Calu3 (cell line): ENCODE results near the gene PPME1. TPM values are rescaled to one million over a fixed set of nuclear protein-coding genes. Genes with fewer than 3 reads are reported as not detected.

Source experiments
- BruUV-seq: library from RNA; stranded (reverse); fragments of 400-500 nt; replicated peaks from 2 replicates; lab custom pipeline; 2021; lab: Mats Ljungman, UMichigan
- CTCF ChIA-PET: fragments of 300-600 bp; sonication (Branson Sonifier 250); formaldehyde crosslinking; loops from one replicate; lab custom pipeline; 2022; ENCODE audit warnings: antibody characterized with exemption; lab: Charles Lee
- DNase-seq: peaks from one replicate; pipeline ENCODE4 v3.0.0; 2022
- H3K27ac Mint-ChIP-seq: one replicate; pipeline ENCODE4 v1.8.0; 2022; ENCODE audit warnings: mixed read lengths; ENCODE audit not compliant: unreplicated experiment
- H3K27me3 Mint-ChIP-seq: one replicate; pipeline ENCODE4 v1.8.0; 2022; ENCODE audit warnings: mixed read lengths; ENCODE audit not compliant: unreplicated experiment
- H3K36me3 Mint-ChIP-seq: one replicate; pipeline ENCODE4 v1.8.0; 2022; ENCODE audit warnings: mild to moderate bottlenecking, moderate library complexity, mixed read lengths; ENCODE audit not compliant: insufficient read depth, unreplicated experiment
- H3K4me1 Mint-ChIP-seq: one replicate; pipeline ENCODE4 v1.8.0; 2022; ENCODE audit warnings: mild to moderate bottlenecking, low read depth, mixed read lengths; ENCODE audit not compliant: unreplicated experiment
- H3K4me3 Mint-ChIP-seq: one replicate; pipeline ENCODE4 v1.8.0; 2022; ENCODE audit warnings: mild to moderate bottlenecking, low read depth, moderate library complexity, mixed read lengths; ENCODE audit not compliant: unreplicated experiment
- H3K9me3 Mint-ChIP-seq: one replicate; pipeline ENCODE4 v1.8.0; 2022; ENCODE audit warnings: low read depth, mixed read lengths; ENCODE audit not compliant: unreplicated experiment
- intact Hi-C: fragments of 100-400 bp; cut with micrococcal nuclease; formaldehyde crosslinking; loops from one replicate; pipeline ENCODE4 v1.10.0; 2022; ENCODE audit not compliant: unreplicated experiment
- total RNA-seq: library from RNA; stranded (reverse); gene quantifications from 2 replicates; pipeline ENCODE4 v1.2.3, GENCODE V29; 2022
- TF ChIP-seq, protein P1 (sequence below): fragments of 200-600 bp; IDR thresholded peaks from one replicate; pipeline ENCODE4 v1.8.0; 2022; ENCODE audit warnings: antibody characterized with exemption; ENCODE audit not compliant: unreplicated experiment

Gene PPME1
- total RNA-seq, 1 experiment from 2014 or later, result 55.0 TPM

DNA sequence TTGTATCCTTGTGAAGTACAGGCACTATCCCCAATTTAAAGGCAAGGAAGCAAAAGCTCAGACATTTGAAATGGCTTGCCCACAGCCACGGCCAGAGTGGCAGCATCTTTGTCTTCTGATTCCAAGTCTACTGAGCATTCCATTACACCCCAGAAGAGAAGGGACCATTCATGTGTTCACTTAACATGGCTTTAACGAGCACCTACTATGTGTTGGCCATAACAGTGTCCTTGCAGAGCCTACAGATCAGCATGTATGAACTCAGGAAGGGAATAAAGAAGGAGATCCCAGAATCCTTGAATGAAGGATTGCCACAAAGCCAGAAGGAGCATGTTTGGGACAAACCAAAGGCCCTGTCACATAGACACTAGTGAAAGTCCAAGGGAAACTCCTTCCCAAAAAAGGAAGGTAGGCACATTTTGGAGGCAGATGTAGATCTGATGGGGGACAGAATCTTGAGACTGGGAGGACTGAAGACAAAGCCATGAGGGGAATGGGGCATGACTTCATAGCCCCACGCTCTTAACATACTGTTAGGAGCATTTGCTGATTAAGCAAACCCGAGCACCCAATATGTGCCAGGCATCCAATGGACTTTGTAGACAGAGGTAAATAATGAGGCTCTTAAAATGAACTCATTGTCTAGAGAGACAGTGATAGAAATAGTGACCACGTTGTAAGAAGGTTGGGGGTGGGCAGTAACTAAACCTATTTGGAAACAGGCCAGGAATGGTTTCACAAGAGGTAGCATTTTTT is 85.5 kb downstream of the PPME1 start:
- H3K36me3 Mint-ChIP-seq, result peaks cover 7% of the 10 kb centered on the region
- BruUV-seq, result no TSS peak
- peaks cover 3% of the 10 kb centered on the region for H3K9me3 Mint-ChIP-seq
- no peaks in the 10 kb centered on the region for H3K4me1 Mint-ChIP-seq
- TF ChIP-seq, protein P1, sequence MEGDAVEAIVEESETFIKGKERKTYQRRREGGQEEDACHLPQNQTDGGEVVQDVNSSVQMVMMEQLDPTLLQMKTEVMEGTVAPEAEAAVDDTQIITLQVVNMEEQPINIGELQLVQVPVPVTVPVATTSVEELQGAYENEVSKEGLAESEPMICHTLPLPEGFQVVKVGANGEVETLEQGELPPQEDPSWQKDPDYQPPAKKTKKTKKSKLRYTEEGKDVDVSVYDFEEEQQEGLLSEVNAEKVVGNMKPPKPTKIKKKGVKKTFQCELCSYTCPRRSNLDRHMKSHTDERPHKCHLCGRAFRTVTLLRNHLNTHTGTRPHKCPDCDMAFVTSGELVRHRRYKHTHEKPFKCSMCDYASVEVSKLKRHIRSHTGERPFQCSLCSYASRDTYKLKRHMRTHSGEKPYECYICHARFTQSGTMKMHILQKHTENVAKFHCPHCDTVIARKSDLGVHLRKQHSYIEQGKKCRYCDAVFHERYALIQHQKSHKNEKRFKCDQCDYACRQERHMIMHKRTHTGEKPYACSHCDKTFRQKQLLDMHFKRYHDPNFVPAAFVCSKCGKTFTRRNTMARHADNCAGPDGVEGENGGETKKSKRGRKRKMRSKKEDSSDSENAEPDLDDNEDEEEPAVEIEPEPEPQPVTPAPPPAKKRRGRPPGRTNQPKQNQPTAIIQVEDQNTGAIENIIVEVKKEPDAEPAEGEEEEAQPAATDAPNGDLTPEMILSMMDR, result no peak
- intact Hi-C loops, result loop anchor here (1.0 to 10.0 kb wide), 4 partner anchors 64 to 318 kb away; no protein-coding TSS in a partner anchor
- peaks cover 13% of the 10 kb centered on the region for H3K27me3 Mint-ChIP-seq
- CTCF ChIA-PET, result interaction anchor here (0.6 to 2.8 kb wide), 7 partner anchors 65 to 197 kb away, joined by 3 to 46 read pairs (median 4); no protein-coding TSS in a partner anchor
- DNase-seq, result no peak
- no peak overlapping the region for H3K27ac Mint-ChIP-seq
- no peak overlapping the region for H3K4me3 Mint-ChIP-seq

DNA sequence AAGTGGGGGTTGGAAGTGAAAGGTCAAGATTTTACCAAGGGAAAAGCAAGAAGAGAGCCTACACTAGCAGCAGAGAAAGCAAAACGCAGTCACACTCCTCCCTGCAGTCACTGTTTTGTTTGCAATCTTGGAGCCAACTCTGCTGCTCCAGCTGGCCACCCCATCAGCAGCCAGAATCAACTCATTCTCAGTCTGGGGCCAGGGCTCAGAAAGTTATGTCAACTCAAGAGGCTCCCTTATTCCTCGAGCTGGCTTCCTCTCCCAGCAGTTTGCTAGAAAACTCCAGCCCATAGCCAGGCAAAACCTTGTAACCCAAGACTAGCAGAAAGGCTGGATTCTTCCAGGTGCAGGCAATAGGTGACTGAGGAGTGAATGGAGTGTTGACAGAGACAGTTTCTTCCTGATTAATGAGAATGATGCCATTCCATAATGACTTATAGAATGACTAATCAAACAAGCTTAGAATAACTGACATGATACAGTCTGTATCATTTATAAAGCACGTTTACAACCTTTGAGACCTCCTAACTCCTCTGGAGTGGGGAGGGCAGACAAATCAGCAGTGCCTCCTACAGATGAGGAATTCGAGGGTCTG is 87.0 kb downstream of the PPME1 start:
- no peak overlapping the region for H3K27ac Mint-ChIP-seq
- TF ChIP-seq, protein P1, result no peak
- H3K36me3 Mint-ChIP-seq, result peaks cover 7% of the 10 kb centered on the region
- H3K27me3 Mint-ChIP-seq, result peaks cover 28% of the 10 kb centered on the region
- peaks cover 3% of the 10 kb centered on the region for H3K9me3 Mint-ChIP-seq
- H3K4me3 Mint-ChIP-seq, result no peak overlapping the region
- CTCF ChIA-PET, result interaction anchor here (2.0 kb wide), 1 partner anchor 192 kb away, joined by 4 read pairs; no protein-coding TSS in a partner anchor
- no peak for DNase-seq
- no TSS peak for BruUV-seq
- intact Hi-C loops, result loop anchor here (2.0 to 10.0 kb wide), 3 partner anchors 63 to 317 kb away; no protein-coding TSS in a partner anchor
- H3K4me1 Mint-ChIP-seq, result no peaks in the 10 kb centered on the region

DNA sequence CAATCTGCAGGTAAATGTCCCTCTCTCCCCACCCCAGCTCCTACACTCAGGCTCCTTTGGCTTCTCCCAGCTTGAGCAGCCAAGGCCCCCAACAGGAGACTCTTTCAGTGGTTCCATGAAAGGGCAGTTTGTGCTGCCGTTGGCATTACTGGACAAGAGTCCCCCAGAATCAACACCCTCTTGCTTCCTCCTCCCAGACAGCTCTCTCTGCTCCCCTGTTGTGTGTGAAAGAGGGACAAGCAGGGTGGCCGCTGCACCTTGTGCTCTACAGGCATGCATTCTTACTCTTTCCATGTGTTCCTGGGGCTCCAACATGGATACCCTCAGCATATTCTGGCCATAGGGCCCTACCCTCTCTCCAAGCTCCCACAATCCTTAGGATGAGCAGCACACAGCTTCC is 91.6 kb downstream of the PPME1 start:
- intact Hi-C loops, result no loop called here
- no TSS peak for BruUV-seq
- Mint-ChIP-seq H3K4me3 (no peak overlapping the region), H3K9me3 (peaks cover 3% of the 10 kb centered on the region), H3K4me1 (no peaks in the 10 kb centered on the region), H3K27me3 (peaks cover 72% of the 10 kb centered on the region), H3K36me3 (no peaks in the 10 kb centered on the region), H3K27ac (no peak overlapping the region)
- no peak for DNase-seq
- TF ChIP-seq, protein P1, result no peak
- CTCF ChIA-PET, result no interaction called here

GRCh38 chr11:74265256-74265655 is 94.2 kb downstream of the PPME1 start:
- Mint-ChIP-seq H3K36me3 (no peaks in the 10 kb centered on the region), H3K9me3 (peaks cover 3% of the 10 kb centered on the region), H3K4me1 (no peaks in the 10 kb centered on the region), H3K4me3 (no peak overlapping the region), H3K27me3 (peaks cover 97% of the 10 kb centered on the region), H3K27ac (no peak overlapping the region)
- intact Hi-C loops, result no loop called here
- DNase-seq, result no peak
- CTCF ChIA-PET, result no interaction called here
- TF ChIP-seq, protein P1, result no peak
- no TSS peak for BruUV-seq
